ENCODE measurements around the gene USP17L18.
"Not testable (repeated sequence)": the region's sequence is repeated elsewhere in the genome, so short reads cannot be mapped to it uniquely, and the experiment has no call there.

USP17L18 gene

GRCh38 chr4:9247953-9248680 lies at the start of gene USP17L18:
Gene USP17L18, plus strand, starts transcription at chr4:9248630. Its CDS starts 0 bp downstream, at chr4:9248630.
- DNase-seq (ENCODE audit: low read depth); H3K4me3 ChIP-seq (ENCODE audit: low read depth, low read length): not testable (repeated sequence)

- not testable (repeated sequence) for H3K4me3 ChIP-seq (ENCODE audit: low read depth, low read length); DNase-seq (ENCODE audit: low read depth)
Measured at GRCh38 chr4:9210357-9210756, 38.1 kb upstream of the USP17L18 start, which contains the start of gene USP17L10. Gene USP17L10, plus strand, starts transcription at chr4:9210657. Its CDS starts 0 bp downstream, at chr4:9210657.

- not testable (repeated sequence) for DNase-seq (ENCODE audit: low read depth); H3K4me3 ChIP-seq (ENCODE audit: low read depth, low read length)
Measured at GRCh38 chr4:9214701-9215100, 33.7 kb upstream of the USP17L18 start.

GRCh38 chr4:9215105-9215504 lies 33.3 kb upstream of the USP17L18 start, which contains the start of gene USP17L11:
Gene USP17L11, plus strand, starts transcription at chr4:9215405. Its CDS starts 0 bp downstream, at chr4:9215405.
- DNase-seq (ENCODE audit: low read depth); H3K4me3 ChIP-seq (ENCODE audit: low read depth, low read length): not testable (repeated sequence)

- DNase-seq (ENCODE audit: low read depth); H3K4me3 ChIP-seq (ENCODE audit: low read depth, low read length): not testable (repeated sequence)
Measured at GRCh38 chr4:9219852-9220251, 28.6 kb upstream of the USP17L18 start, which contains the start of gene USP17L12. Gene USP17L12, plus strand, starts transcription at chr4:9220152. Its CDS starts 0 bp downstream, at chr4:9220152.

- not testable (repeated sequence) for H3K4me3 ChIP-seq (ENCODE audit: low read depth, low read length); DNase-seq (ENCODE audit: low read depth)
Measured at GRCh38 chr4:9224596-9224995, 23.8 kb upstream of the USP17L18 start, which contains the start of gene USP17L13. Gene USP17L13, plus strand, starts transcription at chr4:9224896. Its CDS starts 0 bp downstream, at chr4:9224896.

- not testable (repeated sequence) for DNase-seq (ENCODE audit: low read depth); H3K4me3 ChIP-seq (ENCODE audit: low read depth, low read length)
Measured at GRCh38 chr4:9230249-9230648, 18.2 kb upstream of the USP17L18 start.

- not testable (repeated sequence) for H3K4me3 ChIP-seq (ENCODE audit: low read depth, low read length); DNase-seq (ENCODE audit: low read depth)
Measured at GRCh38 chr4:9234085-9234484, 14.3 kb upstream of the USP17L18 start, which contains the start of gene USP17L15. Gene USP17L15, plus strand, starts transcription at chr4:9234385. Its CDS starts 0 bp downstream, at chr4:9234385.

GRCh38 chr4:9238461-9238860 lies 10.0 kb upstream of the USP17L18 start:
- not testable (repeated sequence) for DNase-seq (ENCODE audit: low read depth); H3K4me3 ChIP-seq (ENCODE audit: low read depth, low read length)

GRCh38 chr4:9243579-9243978 lies 4.9 kb upstream of the USP17L18 start, which contains the start of gene USP17L17:
Gene USP17L17, plus strand, starts transcription at chr4:9243879. Its CDS starts 0 bp downstream, at chr4:9243879.
- DNase-seq (ENCODE audit: low read depth); H3K4me3 ChIP-seq (ENCODE audit: low read depth, low read length): not testable (repeated sequence)

GRCh38 chr4:9253078-9253477 lies 4.6 kb downstream of the USP17L18 start, which contains the start of gene USP17L19:
Gene USP17L19, plus strand, starts transcription at chr4:9253378. Its CDS starts 0 bp downstream, at chr4:9253378.
- not testable (repeated sequence) for DNase-seq (ENCODE audit: low read depth); H3K4me3 ChIP-seq (ENCODE audit: low read depth, low read length)

GRCh38 chr4:9257824-9258223 lies 9.4 kb downstream of the USP17L18 start, which contains the start of gene USP17L20:
Gene USP17L20, plus strand, starts transcription at chr4:9258124. Its CDS starts 0 bp downstream, at chr4:9258124.
- DNase-seq (ENCODE audit: low read depth); H3K4me3 ChIP-seq (ENCODE audit: low read depth, low read length): not testable (repeated sequence)

GRCh38 chr4:9262572-9262971 lies 14.1 kb downstream of the USP17L18 start, which contains the start of gene USP17L21:
Gene USP17L21, plus strand, starts transcription at chr4:9262872. Its CDS starts 0 bp downstream, at chr4:9262872.
- DNase-seq (ENCODE audit: low read depth) = not testable (repeated sequence)

GRCh38 chr4:9267319-9267718 lies 18.9 kb downstream of the USP17L18 start, which contains the start of gene USP17L22:
Gene USP17L22, plus strand, starts transcription at chr4:9267619. Its CDS starts 0 bp downstream, at chr4:9267619.
- not testable (repeated sequence) for DNase-seq (ENCODE audit: low read depth); H3K4me3 ChIP-seq (ENCODE audit: low read depth, low read length)

More at GRCh38 chr4:9262572-9262971, 14.1 kb downstream of the USP17L18 start, which contains the start of gene USP17L21:
- not testable (repeated sequence) for H3K4me3 ChIP-seq (ENCODE audit: low read depth, low read length)

GRCh38 chr4:9271719-9272118 lies 23.3 kb downstream of the USP17L18 start:
- not testable (repeated sequence) for DNase-seq (ENCODE audit: low read depth); H3K4me3 ChIP-seq (ENCODE audit: low read depth, low read length)

All from choroid plexus epithelial cell (primary cell).